GM18951 (cell line): ENCODE measurements around the gene ABHD14A.
"Not testable (repeated sequence)": the region's sequence is repeated elsewhere in the genome, so short reads cannot be mapped to it uniquely, and the experiment has no call there.

Experiments used
- POLR2A ChIP-seq: IDR thresholded peaks from 4 replicates; pipeline ENCODE4 v1.6.1; 2011; ENCODE audit warnings: mild to moderate bottlenecking; ENCODE audit not compliant: insufficient read length, insufficient read depth; ENCODE audit errors: extremely low read depth
- in situ Hi-C: fragments of 300-500 bp; cut with MboI; formaldehyde crosslinking; loops from one replicate; pipeline ENCODE4 v1.12.0; 2022; ENCODE audit warnings: low sequenced_read_pairs, mixed read lengths, inconsistent platforms; ENCODE audit not compliant: unreplicated experiment

ABHD14A gene

GRCh38 chr3:51992017-51992682 is 17.3 kb downstream of the ABHD14A start:
- TF ChIP-seq POLR2A, result peak; percentile 27
- in situ Hi-C loops, result no loop called here

GRCh38 chr3:51993657-51994056 is 18.8 kb downstream of the ABHD14A start:
- in situ Hi-C loops, result not testable (repeated sequence)

GRCh38 chr3:51994530-51994929 is 19.7 kb downstream of the ABHD14A start:
- in situ Hi-C loops, result no loop called here
- no peak for TF ChIP-seq POLR2A

GRCh38 chr3:51995346-51996163 is 20.7 kb downstream of the ABHD14A start, which contains the start of gene RPL29:
TSS of gene RPL29 (minus strand) at chr3:51995895. CDS start at chr3:51995461, 434 bp downstream.
- in situ Hi-C loops, result no loop called here
- peak; percentile 97 for TF ChIP-seq POLR2A

GRCh38 chr3:51997172-51997571 is 22.3 kb downstream of the ABHD14A start:
- in situ Hi-C loops, result no loop called here
- no peak for TF ChIP-seq POLR2A

- no peak for TF ChIP-seq POLR2A
- in situ Hi-C loops, result no loop called here
Observed at GRCh38 chr3:51997935-51998596, 23.2 kb downstream of the ABHD14A start.

- in situ Hi-C loops, result no loop called here
Observed at GRCh38 chr3:51998774-51999173, 23.9 kb downstream of the ABHD14A start.

GRCh38 chr3:51999846-52000245 is 25.0 kb downstream of the ABHD14A start:
- TF ChIP-seq POLR2A, result no peak
- in situ Hi-C loops, result loop anchor here (5.0 kb wide), 1 partner anchor 142 kb away; no protein-coding TSS in a partner anchor

More at GRCh38 chr3:51998774-51999173, 23.9 kb downstream of the ABHD14A start:
- TF ChIP-seq POLR2A, result no peak

- in situ Hi-C loops, result loop anchor here (5.0 kb wide), 1 partner anchor 141 kb away; no protein-coding TSS in a partner anchor
Observed at GRCh38 chr3:52001443-52001974, 26.6 kb downstream of the ABHD14A start.

GRCh38 chr3:52002748-52003147 is 27.9 kb downstream of the ABHD14A start:
- in situ Hi-C loops, result loop anchor here (5.0 kb wide), 1 partner anchor 140 kb away; no protein-coding TSS in a partner anchor
- TF ChIP-seq POLR2A, result no peak

More at GRCh38 chr3:52001443-52001974, 26.6 kb downstream of the ABHD14A start:
- TF ChIP-seq POLR2A, result no peak

GRCh38 chr3:52004163-52004787 is 29.4 kb downstream of the ABHD14A start:
- in situ Hi-C loops, result loop anchor here (5.0 kb wide), 1 partner anchor 138 kb away; no protein-coding TSS in a partner anchor
- TF ChIP-seq POLR2A, result no peak

- in situ Hi-C loops, result loop anchor here (5.0 kb wide), 1 partner anchor 137 kb away; no protein-coding TSS in a partner anchor
- TF ChIP-seq POLR2A, result no peak
Observed at GRCh38 chr3:52004906-52005395, 30.1 kb downstream of the ABHD14A start.
